ENCODE data around the gene TESK2.
A peak's percentile ranks its signal among the peaks of the same experiment; 100 is the strongest.

Gene TESK2

DNA sequence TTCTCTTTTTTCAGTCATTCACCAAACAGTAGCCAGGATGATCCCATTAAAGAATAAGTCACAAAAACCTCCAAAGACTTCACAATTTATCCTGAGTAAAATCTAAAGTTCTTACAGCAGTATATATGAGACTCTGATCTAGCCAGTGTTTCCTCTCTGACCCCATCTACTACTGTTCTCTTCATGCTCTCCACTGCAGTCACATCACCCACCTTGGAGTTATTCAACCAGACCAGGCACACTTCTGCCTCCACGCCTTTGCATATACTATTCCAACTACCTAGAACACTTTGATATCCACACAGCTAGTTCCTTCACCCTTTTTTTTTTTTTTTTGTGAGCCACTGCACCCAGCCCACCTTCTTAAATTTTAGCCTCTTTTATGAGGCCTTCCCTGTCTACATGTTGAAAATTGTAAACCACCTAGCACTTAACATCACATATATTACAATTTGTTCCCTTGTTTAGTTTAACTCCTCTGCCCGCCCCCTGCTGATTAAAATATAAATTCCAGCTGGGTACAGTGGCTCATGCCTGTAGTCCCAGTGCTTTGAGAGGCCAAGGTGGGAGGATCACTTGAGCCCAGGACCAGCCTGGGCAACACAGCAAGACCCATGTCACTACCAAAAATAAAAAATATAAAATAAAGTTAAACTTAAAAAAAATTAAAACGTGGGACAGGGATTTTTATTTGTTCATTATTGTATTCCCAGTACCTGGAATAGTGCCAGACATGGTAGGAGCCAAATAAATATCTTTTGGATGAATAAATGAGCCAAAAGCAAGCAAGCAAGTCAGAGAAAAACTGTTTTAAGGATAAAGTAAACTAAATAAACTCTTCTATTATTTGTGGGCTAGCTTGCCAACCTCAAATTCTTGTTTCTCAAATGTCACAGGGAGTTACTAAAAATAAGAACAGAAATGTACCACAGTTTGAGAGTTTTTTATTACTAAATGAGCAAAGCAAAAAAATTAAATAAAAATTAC lies 115.6 kb downstream of the TESK2 start:
- DNase-seq: no peak

DNA sequence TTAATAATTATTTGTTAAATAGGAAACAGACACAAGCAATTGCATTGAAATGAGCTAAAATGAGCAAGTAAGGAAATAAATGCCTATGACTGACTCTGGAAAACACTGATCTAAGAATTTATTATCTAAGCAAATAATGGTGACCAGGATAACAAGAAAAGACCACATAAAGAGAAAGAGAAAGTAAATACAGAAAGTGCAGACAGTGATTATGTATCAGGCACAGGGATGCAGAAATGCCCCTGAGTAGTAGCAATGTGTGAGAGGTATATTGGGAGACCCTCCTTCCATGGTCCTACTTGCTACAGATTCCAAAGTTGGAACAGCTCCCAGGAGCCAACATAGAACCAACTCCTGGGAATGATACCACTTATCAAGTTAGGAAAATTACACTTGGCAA lies 117.4 kb downstream of the TESK2 start:
- no peak for DNase-seq

DNA sequence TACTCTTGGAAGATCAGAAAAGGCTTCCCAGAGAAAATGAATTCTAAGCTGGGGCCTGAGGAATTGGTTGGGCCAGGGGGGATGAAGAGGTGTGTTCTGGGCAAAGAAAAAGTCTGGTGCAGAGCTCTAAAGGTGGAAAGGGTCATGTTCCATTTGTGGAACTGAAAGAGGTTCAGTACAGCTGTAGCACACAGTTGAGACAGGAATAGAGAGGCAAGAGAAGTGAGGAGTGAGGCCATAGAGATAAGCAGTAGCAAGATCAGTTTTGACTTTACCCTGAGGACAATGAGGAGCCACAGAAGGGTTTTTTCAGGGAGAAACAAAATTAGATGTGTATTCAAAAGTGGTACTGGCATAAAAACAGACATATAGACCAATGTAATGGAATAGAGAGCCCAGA lies 120.4 kb downstream of the TESK2 start:
- DNase-seq: no peak

DNA sequence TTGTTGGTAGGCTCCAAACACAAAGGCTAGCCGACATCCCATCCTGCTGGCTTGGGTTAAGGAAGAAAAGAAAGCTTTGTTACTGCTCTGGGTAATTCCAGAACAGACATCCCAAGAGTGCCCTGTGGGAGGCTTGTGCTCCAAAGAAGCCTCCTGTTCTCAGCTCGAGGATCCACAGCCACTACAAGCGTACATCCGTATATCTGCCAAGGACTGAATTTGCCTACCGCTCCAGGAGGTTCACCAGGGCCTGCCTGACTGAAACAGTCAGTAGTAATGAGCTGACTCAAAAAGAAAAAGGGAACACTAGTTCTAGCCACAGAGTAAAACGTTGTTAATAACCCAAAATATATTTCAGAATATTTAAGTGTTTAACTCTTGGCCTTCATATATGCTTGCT lies 125.9 kb downstream of the TESK2 start:
- no peak for DNase-seq

DNA sequence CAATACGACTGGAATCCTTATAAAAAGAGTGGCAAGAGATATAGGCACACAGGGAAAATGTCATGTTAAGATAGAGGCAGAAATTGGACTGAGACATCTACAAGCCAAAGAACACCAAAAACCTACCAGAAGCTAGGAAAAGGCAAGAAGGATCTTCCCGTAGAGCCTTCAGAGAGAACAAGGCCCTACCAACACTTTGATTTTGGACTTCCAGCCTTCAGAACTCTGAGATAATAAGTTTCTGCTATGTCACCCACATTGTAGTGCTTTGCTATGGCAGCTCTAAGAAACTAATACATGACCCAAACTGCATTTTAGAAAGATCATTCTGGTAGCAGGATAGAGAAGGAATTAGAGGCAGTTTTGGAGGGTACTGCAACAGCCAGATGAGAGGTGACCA lies 126.7 kb downstream of the TESK2 start:
- no peak for DNase-seq

DNA sequence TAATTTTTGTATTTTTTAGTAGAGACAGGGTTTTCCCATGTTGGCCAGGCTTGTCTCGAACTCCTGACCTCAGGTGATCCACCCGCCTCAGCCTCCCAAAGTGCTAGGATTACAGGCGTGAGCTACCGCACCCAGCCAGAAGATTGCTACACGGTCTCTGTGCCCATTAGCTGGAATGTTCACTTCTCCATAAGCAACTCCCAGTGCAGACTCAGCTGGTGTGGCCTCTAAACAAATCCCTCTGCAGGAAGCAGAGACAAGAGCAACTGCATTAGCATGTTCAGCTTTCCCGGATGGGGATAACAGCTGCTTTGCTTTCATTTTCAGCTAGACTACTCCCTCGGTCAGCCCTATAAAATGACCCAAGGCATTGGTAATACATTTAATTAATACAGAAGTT lies 130.0 kb downstream of the TESK2 start:
- peak; percentile 47 for DNase-seq

DNA sequence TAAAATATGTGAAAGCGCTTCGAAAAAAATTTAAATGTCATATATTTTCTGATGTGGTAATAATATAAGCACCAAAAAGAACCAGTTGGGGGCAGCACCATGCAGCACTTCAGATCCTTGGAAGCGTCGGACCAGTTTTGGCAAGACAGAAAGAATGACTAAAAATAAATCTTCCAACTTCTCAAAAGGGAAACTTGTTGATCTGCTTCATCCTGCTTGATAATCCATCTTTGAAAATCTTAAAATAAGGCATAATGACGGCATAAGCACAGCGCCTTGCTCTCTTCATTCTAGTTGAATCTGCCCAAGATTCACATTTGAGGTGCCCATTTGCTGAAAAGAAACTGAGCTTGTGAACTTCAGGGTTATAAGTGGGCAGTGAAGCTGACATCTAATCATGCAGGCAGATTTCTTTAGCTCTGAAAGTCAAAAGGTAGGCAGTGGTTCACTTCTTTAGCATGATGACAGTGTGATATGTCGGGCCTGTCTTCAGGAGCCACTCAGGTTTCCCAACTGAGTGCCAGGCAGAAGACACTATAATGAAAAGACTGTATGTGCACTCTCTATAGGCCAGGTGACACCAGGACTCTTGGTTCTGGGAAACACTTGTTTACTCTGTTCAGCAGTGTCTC lies 131.0 kb downstream of the TESK2 start:
- DNase-seq: peak; percentile 57

DNA sequence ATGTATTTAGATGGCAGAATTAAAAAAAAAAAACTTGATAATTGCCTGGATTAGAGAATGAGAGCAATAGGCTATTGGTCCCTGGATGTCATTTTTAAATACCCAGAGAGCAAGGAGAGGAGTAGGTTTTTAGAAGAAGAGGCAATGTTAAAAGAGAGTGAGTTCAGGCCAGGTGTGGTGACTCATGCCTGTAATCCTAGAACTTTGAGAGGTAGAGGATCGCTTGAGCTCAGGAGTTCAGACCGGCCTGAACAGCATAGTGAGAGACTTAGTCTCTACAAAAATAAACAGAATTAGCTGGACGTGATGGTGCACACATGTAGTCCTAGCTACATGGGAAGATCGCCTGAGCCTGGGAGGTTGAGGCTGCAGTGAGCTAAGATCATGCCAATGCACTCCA lies 134.8 kb downstream of the TESK2 start:
- no peak for DNase-seq

DNA sequence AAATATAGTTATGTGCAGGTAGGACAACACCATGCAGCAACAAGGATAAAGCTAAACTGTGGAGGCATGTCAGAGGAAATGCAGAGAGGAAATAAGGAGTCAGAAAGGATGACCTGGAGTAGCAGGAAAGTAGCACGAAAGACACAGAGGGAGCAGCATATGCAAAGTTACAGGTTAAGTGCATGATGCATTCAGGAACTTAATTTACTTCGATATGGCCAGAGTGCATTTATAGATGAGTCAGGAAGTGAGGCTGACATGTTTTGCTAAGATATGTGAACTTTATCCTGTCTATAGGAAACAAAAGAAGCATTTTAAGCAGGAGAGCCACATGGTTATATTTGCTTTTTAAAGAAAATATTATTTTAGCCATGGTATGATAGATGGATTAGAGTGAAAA lies 135.3 kb downstream of the TESK2 start:
- no peak for DNase-seq

DNA sequence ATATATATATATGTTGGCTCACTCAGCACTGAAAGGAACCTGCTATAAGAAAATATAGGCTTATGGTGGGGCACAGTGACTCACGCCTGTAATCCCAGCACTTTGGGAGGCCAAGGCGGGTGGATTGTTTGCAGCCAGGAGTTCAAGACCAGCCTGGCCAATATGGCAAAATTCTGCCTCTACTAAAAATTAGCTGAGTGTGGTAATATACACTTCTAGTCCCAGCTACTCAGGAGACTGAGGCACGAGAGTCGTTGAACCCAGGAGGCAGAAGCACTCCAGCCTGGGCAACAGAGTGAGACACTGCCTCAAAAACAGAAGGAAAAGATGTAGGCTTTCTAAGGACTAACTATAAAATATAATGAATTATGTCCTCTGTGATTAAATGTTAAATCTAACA lies 136.1 kb downstream of the TESK2 start:
- no peak for DNase-seq

DNA sequence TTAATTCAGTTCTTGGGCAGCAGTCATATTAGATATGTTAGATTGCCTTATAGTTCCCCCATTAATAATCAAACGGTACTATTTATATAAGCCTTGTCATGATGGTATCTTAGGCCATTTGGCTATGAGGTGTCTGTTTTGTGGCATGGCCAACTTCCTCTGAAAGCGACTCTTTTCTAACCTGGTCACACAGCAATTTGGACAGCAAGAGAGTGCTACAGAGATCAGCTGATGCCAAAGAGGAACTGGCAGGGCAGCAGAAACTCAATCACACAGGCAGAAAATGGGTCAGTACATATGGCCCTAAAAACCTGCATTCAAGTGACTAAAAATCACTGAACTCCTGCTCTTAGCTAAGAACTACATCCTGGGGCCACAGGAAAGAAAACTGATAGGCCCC lies 137.3 kb downstream of the TESK2 start:
- no peak for DNase-seq

DNA sequence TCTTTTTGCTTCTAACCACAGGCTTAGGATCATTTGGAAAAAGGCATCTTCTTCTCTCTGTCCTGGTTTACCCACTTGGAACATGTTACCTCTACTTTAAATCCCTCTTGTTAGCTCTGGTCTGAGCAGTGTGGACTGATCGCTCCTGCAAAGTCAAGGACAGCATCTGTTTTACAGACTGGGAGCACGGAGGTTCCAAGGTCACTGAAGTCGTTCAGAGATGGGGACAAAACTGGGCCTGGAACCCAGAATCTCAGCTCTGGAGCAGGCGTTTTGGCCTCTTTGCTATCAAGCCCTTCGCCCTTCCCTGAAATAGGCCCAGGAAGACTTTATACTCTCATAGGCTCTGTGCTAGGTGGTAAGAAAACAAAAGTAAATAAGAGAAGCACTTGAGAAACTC lies 139.5 kb downstream of the TESK2 start:
- DNase-seq: no peak

DNA sequence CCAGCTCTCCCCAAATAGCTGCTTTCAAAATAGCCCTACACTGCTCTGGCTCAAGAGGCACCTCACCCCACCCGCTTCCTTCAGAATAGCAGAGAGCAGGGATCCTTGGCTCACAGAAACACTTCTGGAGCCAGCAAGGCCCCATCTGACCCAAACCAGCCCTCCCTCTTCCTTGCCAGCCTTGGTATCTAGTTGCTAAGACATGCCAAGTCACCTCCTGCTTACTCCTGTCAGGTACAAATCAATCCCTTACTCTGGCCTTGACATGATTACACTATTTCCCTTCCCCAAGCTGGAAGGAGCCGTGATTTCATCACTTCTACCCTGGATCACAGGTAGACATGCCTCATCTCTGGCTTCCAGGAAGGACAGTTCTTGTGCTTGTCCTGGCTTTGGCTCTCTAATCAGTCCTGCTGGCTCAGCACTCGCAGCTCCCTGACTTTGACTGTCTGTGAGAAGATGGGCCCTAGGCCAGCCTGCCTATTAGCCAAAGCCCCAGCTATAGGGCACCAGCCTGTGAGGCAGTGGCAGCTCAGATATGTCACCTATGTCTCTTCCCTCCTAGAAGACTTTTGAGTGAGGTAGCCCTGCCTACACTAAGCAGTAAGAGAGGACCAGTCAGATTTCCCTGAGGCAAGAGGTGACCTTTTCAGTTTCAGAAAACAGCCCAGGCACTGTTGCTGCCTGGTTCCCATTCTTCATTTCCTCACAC lies 141.8 kb downstream of the TESK2 start:
- no peak for DNase-seq

DNA sequence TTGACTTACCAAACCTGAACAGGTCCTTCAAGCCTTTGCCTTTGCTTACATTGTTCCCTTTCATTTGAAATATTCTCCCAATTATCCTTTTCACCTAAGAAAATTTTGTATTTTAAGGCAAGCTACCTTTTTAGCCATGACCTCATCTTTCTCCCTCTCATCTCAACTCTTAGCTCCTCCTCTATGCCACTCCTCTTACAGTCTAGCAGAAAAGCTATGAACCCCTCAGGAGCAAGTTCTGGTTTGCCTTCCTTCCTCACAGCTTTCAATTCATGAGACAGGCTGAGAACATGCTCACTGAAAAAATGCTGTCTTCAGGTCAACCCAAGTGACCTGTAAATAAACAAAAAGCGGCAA lies 142.4 kb downstream of the TESK2 start:
- DNase-seq: no peak

DNA sequence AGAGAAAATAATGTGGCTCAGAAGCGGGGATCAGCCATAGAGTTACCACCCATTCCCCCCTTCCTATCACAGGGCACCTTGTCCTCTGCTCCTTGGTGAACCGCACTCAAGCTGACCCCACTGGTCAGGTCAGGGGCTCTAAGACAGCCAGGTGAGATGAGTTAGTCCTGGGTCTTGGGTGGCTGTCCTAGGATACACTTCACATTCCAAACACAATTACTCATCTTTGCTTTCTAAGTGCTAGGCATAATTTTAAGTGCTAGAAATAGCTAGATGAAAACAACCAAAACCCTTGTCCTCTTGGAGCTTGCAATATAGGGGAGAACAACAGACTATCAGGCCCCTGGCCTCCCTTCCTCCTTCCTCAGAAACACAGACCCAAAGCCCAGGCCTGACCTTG lies 142.9 kb downstream of the TESK2 start:
- DNase-seq: peak; percentile 45

DNA sequence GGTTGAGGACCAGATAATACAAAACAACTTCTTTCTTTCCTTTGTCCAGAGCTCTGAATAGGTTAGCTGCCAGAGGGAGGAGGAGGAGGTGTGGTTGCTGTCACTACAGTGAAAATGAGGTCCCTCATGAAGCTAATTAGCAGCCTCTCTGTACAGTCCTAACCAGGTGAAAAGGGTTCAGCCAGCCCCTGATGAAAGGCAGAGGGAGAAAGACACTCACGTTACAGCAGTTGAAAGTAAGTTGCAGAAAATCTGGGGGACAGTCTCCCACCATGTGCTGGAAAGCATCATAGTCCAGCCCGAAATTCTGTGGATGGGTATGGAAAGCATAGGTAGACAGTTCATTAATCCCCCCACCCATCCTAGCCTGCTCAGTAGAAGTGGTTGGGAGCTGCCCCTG lies 144.5 kb downstream of the TESK2 start:
- DNase-seq: no peak

DNA sequence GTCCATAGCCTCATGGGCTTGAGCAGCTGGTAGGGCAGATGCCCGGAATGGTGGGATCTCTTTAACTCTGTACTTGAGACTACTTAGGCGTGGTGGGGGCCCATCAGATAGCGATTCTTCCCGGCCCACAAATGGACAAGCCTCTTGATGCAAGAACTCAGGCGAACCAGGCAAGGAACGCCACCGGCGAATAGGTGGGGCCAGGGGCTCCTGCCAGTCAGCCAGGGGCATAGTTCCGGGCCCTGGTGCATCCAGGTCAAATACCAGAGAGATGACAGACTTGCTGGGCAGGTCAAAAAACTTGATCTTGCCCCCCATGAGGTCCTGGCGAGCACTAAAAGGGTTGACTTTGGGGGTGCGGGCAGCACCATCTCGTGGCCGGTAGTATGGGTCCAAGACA lies 145.9 kb downstream of the TESK2 start:
- no peak for DNase-seq

DNA sequence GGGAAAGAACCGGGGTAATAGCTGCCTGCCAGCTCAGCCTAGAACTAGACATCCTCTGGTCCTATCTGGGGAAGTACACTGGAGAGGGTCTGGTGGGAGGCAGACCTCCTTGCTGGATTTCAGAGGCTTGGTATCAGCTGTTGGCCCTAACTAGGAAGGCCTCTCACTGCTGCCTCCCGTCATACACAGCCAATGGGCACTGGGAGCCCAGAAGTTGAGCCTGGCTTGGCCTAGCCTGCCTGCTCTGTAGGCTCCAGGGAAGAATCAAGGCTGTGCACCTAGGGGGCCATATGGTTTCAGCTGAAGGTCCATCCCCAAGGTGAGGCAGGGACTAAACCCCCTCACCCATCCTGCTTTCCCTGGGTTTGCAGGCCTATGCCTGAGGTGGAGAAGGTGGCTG lies 146.5 kb downstream of the TESK2 start:
- no peak for DNase-seq

DNA sequence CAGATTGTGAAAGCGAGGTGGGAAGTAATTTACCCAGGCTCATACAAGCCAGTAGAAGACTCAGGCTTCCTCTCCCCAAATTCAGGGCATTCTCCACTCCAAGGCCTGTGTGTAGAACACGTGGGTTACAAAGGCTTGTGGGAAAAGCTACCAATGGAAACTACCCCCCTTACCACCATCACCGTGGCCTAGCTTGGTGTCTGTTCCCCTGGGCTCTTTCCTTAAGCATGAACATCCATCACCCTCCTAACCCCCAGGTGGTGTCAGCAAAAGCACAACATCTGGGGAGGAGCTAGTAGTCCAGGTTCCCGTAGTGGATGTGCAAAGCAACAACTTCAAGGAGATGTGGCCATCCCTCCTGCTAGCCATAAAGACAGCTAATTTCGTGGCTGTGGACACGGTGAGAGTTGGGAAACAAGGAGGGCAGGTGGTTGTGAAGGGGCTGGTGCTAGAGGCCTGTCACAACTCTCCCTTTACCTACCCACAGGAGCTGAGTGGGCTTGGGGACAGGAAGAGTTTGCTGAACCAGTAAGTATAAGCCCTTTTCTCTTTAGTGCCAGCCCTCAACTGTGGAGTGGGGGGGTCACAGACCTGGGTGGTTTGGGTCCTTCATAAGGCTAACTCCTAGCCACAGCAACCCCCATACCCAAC lies 150.0 kb downstream of the TESK2 start:
- DNase-seq: no peak

DNA sequence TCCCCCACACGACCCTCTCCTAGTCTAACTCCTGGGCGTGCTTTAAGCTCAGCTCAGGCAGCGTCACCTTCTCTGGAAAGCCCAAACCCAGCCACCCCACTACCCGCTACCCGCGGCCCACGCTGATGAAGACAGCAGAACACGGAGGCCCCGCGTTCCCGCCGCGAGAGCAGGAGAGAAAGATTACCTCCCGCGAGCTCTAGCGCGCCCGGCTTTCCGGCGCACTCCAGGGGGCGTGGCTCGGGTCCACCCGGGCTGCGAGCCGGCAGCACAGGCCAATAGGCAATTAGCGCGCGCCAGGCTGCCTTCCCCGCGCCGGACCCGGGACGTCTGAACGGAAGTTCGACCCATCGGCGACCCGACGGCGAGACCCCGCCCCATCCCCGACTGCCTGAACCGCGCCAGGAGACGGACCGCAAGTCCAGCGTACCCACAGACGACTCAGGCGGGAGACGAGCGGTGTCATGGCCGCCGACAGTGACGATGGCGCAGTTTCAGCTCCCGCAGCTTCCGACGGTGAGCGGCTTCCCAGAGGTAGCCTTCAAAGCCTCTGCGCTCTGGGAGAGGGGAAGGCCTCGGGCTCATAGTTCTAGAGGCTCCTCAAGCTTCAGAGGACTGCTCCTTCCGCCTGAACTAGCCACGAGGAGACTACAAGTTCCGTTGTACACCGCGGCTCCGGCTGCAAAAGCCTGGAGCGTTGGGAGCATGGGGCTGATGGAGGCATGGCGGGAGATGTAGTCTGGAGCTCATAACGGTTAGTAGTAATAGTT lies 151.0 kb downstream of the TESK2 start, which contains the start of the genes MUTYH and TOE1:
MUTYH (minus strand) TSS at position 652 of the 770 bp plus-strand sequence. CDS start 5,935 bp downstream, outside the sequence.
TOE1 (plus strand) TSS at position 382 of the 770 bp plus-strand sequence; CDS start at position 465, 83 bp downstream.
- peak; percentile 92 for DNase-seq

DNA sequence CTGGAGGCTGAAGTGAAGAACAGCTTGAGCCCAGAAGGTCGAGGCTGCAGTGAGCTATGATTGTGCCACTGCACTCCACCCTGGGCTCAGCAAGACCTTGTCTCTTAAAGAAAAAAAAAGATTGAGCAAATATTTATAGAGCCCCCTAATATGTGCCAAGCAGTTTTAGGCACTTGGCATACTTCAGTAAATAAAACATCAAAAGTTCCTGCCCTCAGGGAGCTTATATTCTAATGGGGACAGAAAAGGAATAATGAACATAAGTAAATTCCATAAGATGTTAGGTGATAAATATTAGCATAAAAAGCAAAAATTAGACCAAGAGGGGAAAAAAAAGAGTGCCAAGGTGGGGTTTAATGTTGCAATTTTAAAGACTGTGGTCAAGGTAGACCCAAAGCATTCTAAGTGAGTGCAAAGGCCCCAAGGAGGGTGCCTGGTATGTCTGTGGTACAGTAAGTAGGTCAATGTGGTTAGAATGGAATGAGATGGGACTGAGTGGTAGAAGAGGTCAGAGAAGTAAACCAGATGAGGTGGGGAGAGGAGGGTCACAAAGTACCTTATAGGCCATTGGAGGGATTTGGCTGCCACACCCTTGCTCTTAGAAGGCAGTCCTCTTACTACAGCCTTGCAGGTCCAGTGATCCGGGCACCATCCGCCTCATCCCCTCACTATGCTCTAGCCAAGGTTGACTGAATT lies 153.2 kb downstream of the TESK2 start:
- DNase-seq: no peak
